ENCODE data around the gene SIM1. TPM values are rescaled to one million over a fixed set of nuclear protein-coding genes. Genes with fewer than 3 reads are reported as not detected.

Gene SIM1
- polyA plus RNA-seq, 1 experiment, result 32.9 TPM

GRCh38 chr6:100376103-100376502, 88.6 kb downstream of the SIM1 start:
- ChIA-PET POLR2A (no interaction called here), CTCF (interaction anchor here (0.6 kb wide), 1 partner anchor 47 kb away, joined by 3 read pairs; no protein-coding TSS in a partner anchor)
- no peak for TF ChIP-seq CTCF (IDR thresholded peaks at IDR 0.05; ENCODE audit: insufficient read depth, low read depth, low read length)
- H3K4me3 ChIP-seq (ENCODE audit: low read depth, low read length), result no peak overlapping the region
- no peaks in the 10 kb centered on the region for H3K27me3 ChIP-seq (ENCODE audit: control insufficient read depth, insufficient read depth, low read length)
- no peak for DNase-seq (ENCODE audit: low read depth)
- no peaks in the 10 kb centered on the region for H3K36me3 ChIP-seq (ENCODE audit: control insufficient read depth, insufficient read depth, low read length)

DNA sequence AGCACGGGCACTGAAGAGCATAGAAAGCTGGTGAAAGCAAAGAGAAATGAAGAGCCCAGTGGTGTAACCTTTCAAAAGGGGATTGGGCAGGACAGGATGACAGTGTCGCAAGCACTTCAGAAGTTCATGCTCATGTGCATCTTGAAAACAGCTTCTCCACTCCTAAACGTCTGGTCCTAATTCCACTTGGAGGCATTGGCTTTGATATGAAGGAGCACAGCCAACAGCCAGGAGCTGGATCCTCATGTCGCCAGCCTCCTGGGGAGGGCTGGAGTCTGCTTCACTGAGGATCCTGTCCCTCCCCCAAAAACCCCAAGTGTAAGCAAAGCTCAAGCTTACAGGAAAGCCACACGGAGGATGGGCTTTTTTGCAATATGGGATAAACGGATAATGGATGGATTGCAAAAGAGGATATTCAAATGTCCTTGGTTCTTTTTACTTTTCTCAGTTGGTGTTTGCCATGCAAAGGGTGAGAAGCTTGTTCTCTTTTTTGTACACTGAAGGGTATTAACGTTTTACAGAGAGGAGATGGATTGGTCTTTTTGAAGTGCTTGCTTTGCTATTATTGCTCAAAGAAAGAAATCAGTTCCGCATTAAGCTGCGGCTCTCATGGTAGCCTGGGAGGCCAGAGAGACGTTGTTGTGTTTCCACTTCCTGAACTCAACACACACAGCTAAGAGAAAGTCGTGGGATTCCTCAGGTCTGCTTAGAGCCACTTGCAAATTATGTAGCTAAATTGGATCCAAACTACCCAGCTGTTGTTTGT, 92.2 kb downstream of the SIM1 start:
- Histone ChIP-seq H3K27me3 (ENCODE audit: control insufficient read depth, insufficient read depth, low read length) (no peaks in the 10 kb centered on the region), H3K4me3 (ENCODE audit: low read depth, low read length) (no peak overlapping the region), H3K36me3 (ENCODE audit: control insufficient read depth, insufficient read depth, low read length) (no peaks in the 10 kb centered on the region)
- CTCF ChIA-PET, result interaction anchor here (0.5 to 1.2 kb wide), 6 partner anchors 9 to 255 kb away, joined by 3 to 5 read pairs (median 3); no protein-coding TSS in a partner anchor
- DNase-seq (ENCODE audit: low read depth), result no peak
- no peak for TF ChIP-seq CTCF (IDR thresholded peaks at IDR 0.05; ENCODE audit: insufficient read depth, low read depth, low read length)
- POLR2A ChIA-PET, result interaction anchor here (0.6 kb wide), 1 partner anchor 261 kb away, joined by 3 read pairs; no protein-coding TSS in a partner anchor

GRCh38 chr6:100371591-100371990, 93.1 kb downstream of the SIM1 start:
- no peaks in the 10 kb centered on the region for H3K36me3 ChIP-seq (ENCODE audit: control insufficient read depth, insufficient read depth, low read length)
- H3K27me3 ChIP-seq (ENCODE audit: control insufficient read depth, insufficient read depth, low read length), result no peaks in the 10 kb centered on the region
- no peak overlapping the region for H3K4me3 ChIP-seq (ENCODE audit: low read depth, low read length)
- TF ChIP-seq CTCF (IDR thresholded peaks at IDR 0.05; ENCODE audit: insufficient read depth, low read depth, low read length), result no peak
- DNase-seq (ENCODE audit: low read depth), result no peak
- CTCF ChIA-PET, result interaction anchor here (0.8 to 1.0 kb wide), 2 partner anchors 30 to 254 kb away, joined by 3 read pairs; no protein-coding TSS in a partner anchor
- POLR2A ChIA-PET, result no interaction called here

DNA sequence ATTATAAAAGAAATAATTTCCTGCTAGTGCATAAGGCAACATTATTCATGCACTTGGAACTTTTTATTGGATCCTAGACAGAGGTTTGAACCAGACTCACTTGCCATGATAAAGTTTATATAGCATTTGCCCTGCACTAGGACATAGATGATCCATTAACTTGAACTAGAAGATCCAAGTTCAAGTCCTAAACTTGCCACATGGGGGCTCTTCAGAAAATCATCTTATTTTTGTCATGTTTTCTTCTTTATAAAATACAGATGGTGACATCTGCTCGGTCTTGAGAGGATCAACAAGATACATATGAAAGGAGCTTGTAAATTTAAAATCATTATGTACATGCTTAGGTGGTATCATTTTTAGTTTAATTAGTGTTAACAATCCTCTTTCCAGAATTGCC, 94.5 kb downstream of the SIM1 start:
- DNase-seq (ENCODE audit: low read depth), result no peak
- Histone ChIP-seq H3K36me3 (ENCODE audit: control insufficient read depth, insufficient read depth, low read length) (no peaks in the 10 kb centered on the region), H3K27me3 (ENCODE audit: control insufficient read depth, insufficient read depth, low read length) (no peaks in the 10 kb centered on the region), H3K4me3 (ENCODE audit: low read depth, low read length) (no peak overlapping the region)
- CTCF ChIA-PET, result no interaction called here
- TF ChIP-seq CTCF (IDR thresholded peaks at IDR 0.05; ENCODE audit: insufficient read depth, low read depth, low read length), result 0 out of 2 replicates have a peak, but pooled peaks have one; percentile 16
- POLR2A ChIA-PET, result no interaction called here

GRCh38 chr6:100366419-100366818, 98.3 kb downstream of the SIM1 start:
- CTCF ChIA-PET, result no interaction called here
- no peaks in the 10 kb centered on the region for H3K36me3 ChIP-seq (ENCODE audit: control insufficient read depth, insufficient read depth, low read length)
- no peak for DNase-seq (ENCODE audit: low read depth)
- no peak for TF ChIP-seq CTCF (IDR thresholded peaks at IDR 0.05; ENCODE audit: insufficient read depth, low read depth, low read length)
- H3K27me3 ChIP-seq (ENCODE audit: control insufficient read depth, insufficient read depth, low read length), result no peaks in the 10 kb centered on the region
- POLR2A ChIA-PET, result no interaction called here
- H3K4me3 ChIP-seq (ENCODE audit: low read depth, low read length), result no peak overlapping the region

All from BJ (cell line).